IgD-negative memory B cell (primary cell): ENCODE results near the gene WWOX. TPM values are rescaled to one million over a fixed set of nuclear protein-coding genes. Genes with fewer than 3 reads are reported as not detected.

Source experiments
- H3K27ac Mint-ChIP-seq, 3 donors: one replicate each; pipeline ENCODE4 v1.8.0; 2020 to 2022; ENCODE audit warnings: mild to moderate bottlenecking in 3 of 3, mixed read lengths in 3 of 3, moderate library complexity in 1 of 3
- H3K27me3 Mint-ChIP-seq: one replicate; pipeline ENCODE4 v1.8.0; 2021; ENCODE audit warnings: mixed read lengths
- H3K36me3 Mint-ChIP-seq: one replicate; pipeline ENCODE4 v1.8.0; 2020; ENCODE audit warnings: mild to moderate bottlenecking, mixed read lengths
- H3K4me1 Mint-ChIP-seq, 3 donors: one replicate each; pipeline ENCODE4 v1.8.0; 2020 to 2022; ENCODE audit warnings: mixed read lengths in 3 of 3, mild to moderate bottlenecking in 1 of 3
- H3K4me3 Mint-ChIP-seq, 4 donors: one replicate each; pipeline ENCODE4 v1.8.0; 2020 to 2022; ENCODE audit warnings: mild to moderate bottlenecking in 4 of 4, mixed read lengths in 4 of 4, moderate library complexity in 3 of 4
- H3K9me3 Mint-ChIP-seq, 3 donors: one replicate each; pipeline ENCODE4 v1.8.0; 2020 to 2021; ENCODE audit warnings: mixed read lengths in 3 of 3, mild to moderate bottlenecking in 1 of 3
- polyA plus RNA-seq: library from polyadenylated mRNA; unstranded; fragments of 300-500 nt; fragmentation: Illumina TruSeq; gene quantifications from one replicate; pipeline ENCODE4 v1.2.3, GENCODE V29; 2021

Gene WWOX
- polyA plus RNA-seq, 1 donor from 2014 or later = 12.2 TPM

- Mint-ChIP-seq H3K4me1 (peaks cover 0 to 8% (median 0%) of the 10 kb centered on the region in 3 donors), H3K27ac (no peak overlapping the region), H3K27me3 (peaks cover 3% of the 10 kb centered on the region), H3K36me3 (peaks cover 2% of the 10 kb centered on the region), H3K9me3 (peaks cover 0 to 2% (median 0%) of the 10 kb centered on the region in 3 donors), H3K4me3 (peak overlapping the region in 2 of 4 donors; percentile 8 to 51)
Observed at GRCh38 chr16:78836802-78837491, 737.5 kb downstream of the WWOX start.

GRCh38 chr16:78837706-78838105 is 738.3 kb downstream of the WWOX start:
- Mint-ChIP-seq H3K27me3 (peaks cover 3% of the 10 kb centered on the region), H3K4me1 (peaks cover 0 to 8% (median 1%) of the 10 kb centered on the region in 3 donors), H3K4me3 (no peak overlapping the region), H3K36me3 (peaks cover 2% of the 10 kb centered on the region), H3K27ac (no peak overlapping the region), H3K9me3 (peaks cover 0 to 2% (median 0%) of the 10 kb centered on the region in 3 donors)

GRCh38 chr16:78838276-78838675 is 738.8 kb downstream of the WWOX start:
- Mint-ChIP-seq H3K36me3 (peaks cover 2% of the 10 kb centered on the region), H3K4me1 (peaks cover 1 to 8% (median 2%) of the 10 kb centered on the region in 3 donors), H3K9me3 (peaks cover 0 to 2% (median 0%) of the 10 kb centered on the region in 3 donors), H3K27ac (no peak overlapping the region), H3K27me3 (peaks cover 3% of the 10 kb centered on the region), H3K4me3 (no peak overlapping the region)

- Mint-ChIP-seq H3K27me3 (peaks cover 3% of the 10 kb centered on the region), H3K9me3 (peaks cover 0 to 4% (median 0%) of the 10 kb centered on the region in 3 donors), H3K4me3 (no peak overlapping the region), H3K4me1 (peaks cover 1 to 4% (median 4%) of the 10 kb centered on the region in 3 donors), H3K36me3 (peaks cover 2% of the 10 kb centered on the region), H3K27ac (no peak overlapping the region)
Observed at GRCh38 chr16:78842950-78843349, 743.5 kb downstream of the WWOX start.

- Mint-ChIP-seq H3K27me3 (peaks cover 3% of the 10 kb centered on the region), H3K27ac (no peak overlapping the region), H3K9me3 (peaks cover 0 to 4% (median 0%) of the 10 kb centered on the region in 3 donors), H3K4me3 (no peak overlapping the region), H3K36me3 (no peaks in the 10 kb centered on the region), H3K4me1 (peaks cover 1 to 4% (median 4%) of the 10 kb centered on the region in 3 donors)
Observed at GRCh38 chr16:78843978-78844377, 744.5 kb downstream of the WWOX start.

GRCh38 chr16:78844682-78845081 is 745.2 kb downstream of the WWOX start:
- peaks cover 0 to 4% (median 0%) of the 10 kb centered on the region in 3 donors for H3K9me3 Mint-ChIP-seq
- H3K36me3 Mint-ChIP-seq = no peaks in the 10 kb centered on the region
- peaks cover 1 to 4% (median 4%) of the 10 kb centered on the region in 3 donors for H3K4me1 Mint-ChIP-seq
- H3K27ac Mint-ChIP-seq = no peak overlapping the region
- peaks cover 3% of the 10 kb centered on the region for H3K27me3 Mint-ChIP-seq
- no peak overlapping the region for H3K4me3 Mint-ChIP-seq

GRCh38 chr16:78851266-78851665 is 751.8 kb downstream of the WWOX start:
- H3K4me1 Mint-ChIP-seq = no peaks in the 10 kb centered on the region
- no peaks in the 10 kb centered on the region for H3K36me3 Mint-ChIP-seq
- H3K4me3 Mint-ChIP-seq = no peak overlapping the region
- no peak overlapping the region for H3K27ac Mint-ChIP-seq
- peaks cover 0 to 2% (median 0%) of the 10 kb centered on the region in 3 donors for H3K9me3 Mint-ChIP-seq
- H3K27me3 Mint-ChIP-seq = no peaks in the 10 kb centered on the region

GRCh38 chr16:78852081-78852635 is 752.7 kb downstream of the WWOX start:
- Mint-ChIP-seq H3K36me3 (no peaks in the 10 kb centered on the region), H3K27me3 (no peaks in the 10 kb centered on the region), H3K4me3 (no peak overlapping the region), H3K27ac (no peak overlapping the region), H3K9me3 (peaks cover 0 to 3% (median 2%) of the 10 kb centered on the region in 3 donors), H3K4me1 (no peaks in the 10 kb centered on the region)

- Mint-ChIP-seq H3K4me3 (no peak overlapping the region), H3K36me3 (peaks cover 2% of the 10 kb centered on the region), H3K9me3 (peaks cover 0 to under 1% (median 0%) of the 10 kb centered on the region in 3 donors), H3K4me1 (peaks cover 0 to 2% (median 0%) of the 10 kb centered on the region in 3 donors), H3K27ac (no peak overlapping the region), H3K27me3 (no peaks in the 10 kb centered on the region)
Observed at GRCh38 chr16:78862022-78862421, 762.6 kb downstream of the WWOX start.

GRCh38 chr16:78866521-78866920 is 767.1 kb downstream of the WWOX start:
- Mint-ChIP-seq H3K9me3 (no peaks in the 10 kb centered on the region), H3K36me3 (peaks cover 2% of the 10 kb centered on the region), H3K27me3 (no peaks in the 10 kb centered on the region), H3K4me1 (no peaks in the 10 kb centered on the region), H3K27ac (no peak overlapping the region), H3K4me3 (no peak overlapping the region)

GRCh38 chr16:78869492-78869891 is 770.0 kb downstream of the WWOX start:
- Mint-ChIP-seq H3K27ac (no peak overlapping the region), H3K9me3 (no peaks in the 10 kb centered on the region), H3K4me1 (no peaks in the 10 kb centered on the region), H3K36me3 (no peaks in the 10 kb centered on the region), H3K4me3 (no peak overlapping the region), H3K27me3 (no peaks in the 10 kb centered on the region)

- no peaks in the 10 kb centered on the region for H3K4me1 Mint-ChIP-seq
- no peaks in the 10 kb centered on the region for H3K36me3 Mint-ChIP-seq
- H3K27me3 Mint-ChIP-seq = no peaks in the 10 kb centered on the region
Observed at GRCh38 chr16:78871241-78871640, 771.8 kb downstream of the WWOX start.

GRCh38 chr16:78876671-78877070 is 777.2 kb downstream of the WWOX start:
- no peak overlapping the region for H3K27ac Mint-ChIP-seq
- H3K36me3 Mint-ChIP-seq = peaks cover 5% of the 10 kb centered on the region
- no peaks in the 10 kb centered on the region for H3K9me3 Mint-ChIP-seq
- no peak overlapping the region for H3K4me3 Mint-ChIP-seq
- peaks cover 0 to 2% (median 0%) of the 10 kb centered on the region in 3 donors for H3K4me1 Mint-ChIP-seq
- peaks cover 1% of the 10 kb centered on the region for H3K27me3 Mint-ChIP-seq

More at GRCh38 chr16:78871241-78871640, 771.8 kb downstream of the WWOX start:
- H3K9me3 Mint-ChIP-seq = no peaks in the 10 kb centered on the region
- no peak overlapping the region for H3K27ac Mint-ChIP-seq
- no peak overlapping the region for H3K4me3 Mint-ChIP-seq

GRCh38 chr16:78877114-78877655 is 777.7 kb downstream of the WWOX start:
- H3K4me3 Mint-ChIP-seq = no peak overlapping the region
- H3K36me3 Mint-ChIP-seq = peaks cover 5% of the 10 kb centered on the region
- peaks cover 1% of the 10 kb centered on the region for H3K27me3 Mint-ChIP-seq

GRCh38 chr16:78878570-78878969 is 779.1 kb downstream of the WWOX start:
- no peak overlapping the region for H3K4me3 Mint-ChIP-seq
- H3K4me1 Mint-ChIP-seq = peaks cover 0 to 2% (median 0%) of the 10 kb centered on the region in 3 donors
- peaks cover 1% of the 10 kb centered on the region for H3K27me3 Mint-ChIP-seq
- no peaks in the 10 kb centered on the region for H3K9me3 Mint-ChIP-seq
- peaks cover 5% of the 10 kb centered on the region for H3K36me3 Mint-ChIP-seq
- H3K27ac Mint-ChIP-seq = no peak overlapping the region

More at GRCh38 chr16:78877114-78877655, 777.7 kb downstream of the WWOX start:
- peaks cover 0 to 2% (median 0%) of the 10 kb centered on the region in 3 donors for H3K4me1 Mint-ChIP-seq
- H3K9me3 Mint-ChIP-seq = no peaks in the 10 kb centered on the region
- peak overlapping the region in 1 of 3 donors; percentile 13 for H3K27ac Mint-ChIP-seq
